Right cardiac atrium (tissue), 5 donors: ENCODE results near the gene BAIAP2L2. TPM values are rescaled to one million over a fixed set of nuclear protein-coding genes. Genes with fewer than 3 reads are reported as not detected.
A peak's percentile ranks its signal among the peaks of the same experiment; 100 is the strongest.
"Not testable (repeated sequence)": the region's sequence is repeated elsewhere in the genome, so short reads cannot be mapped to it uniquely, and the experiment has no call there.

Source experiments
- ATAC-seq, 2 donors: fragments of 200-7000 bp; cut with Tn5 transposase; one replicate each; pipeline versions ENCODE4 v1.8.0 to v1.9.1; 2020; ENCODE audit warnings: moderate library complexity in 2 of 2, mild to moderate bottlenecking in 1 of 2
- DNase-seq, 3 donors: peaks; one replicate each; pipeline ENCODE4 v3.0.0-alpha.2; 2020
- H3K27ac ChIP-seq: one replicate; pipeline ENCODE4 v1.5.1; 2013; ENCODE audit warnings: mild to moderate bottlenecking, low read length, control low read depth, moderate library complexity
- H3K27me3 ChIP-seq: one replicate; pipeline ENCODE4 v1.6.1; 2013; ENCODE audit not compliant: control insufficient read depth, insufficient read depth
- H3K4me1 ChIP-seq: one replicate; pipeline ENCODE4 v1.6.1; 2013; ENCODE audit warnings: low read length; ENCODE audit not compliant: control insufficient read depth, insufficient read depth
- H3K4me3 ChIP-seq: one replicate; pipeline ENCODE4 v1.5.1; 2013; ENCODE audit warnings: low read length, control low read depth
- H3K9me3 ChIP-seq: one replicate; pipeline ENCODE4 v1.6.1; 2013; ENCODE audit warnings: low read length; ENCODE audit not compliant: control insufficient read depth
- WGBS: extraction: QIAGEN DNeasy Blood & Tissue Kit; methylation state at CpG from one replicate; pipeline ENCODE4 v1.1.7; 2013; 5-methylcytosine and 5-hydroxymethylcytosine counted together
- intact Hi-C, 4 donors: fragments of 100-400 bp; cut with DNase I; formaldehyde crosslinking; loops; one replicate each; pipeline versions ENCODE4 v1.11.0 to v1.14.0; 2022 to 2023
- long read RNA-seq, 4 donors: library from polyadenylated mRNA; unstranded; transcript quantifications; one replicate each; pipeline ENCODE4 v2.0.0, GENCODE V29; 2020 to 2021
- polyA plus RNA-seq: library from polyadenylated mRNA; stranded (reverse); fragments of 200-250 nt; gene quantifications from one replicate; pipeline ENCODE4 v1.2.3, GENCODE V29; 2013
- total RNA-seq, 4 donors: library from RNA; stranded (reverse); fragmentation: NEBNext Ultra II Directional; extraction: Animal tissue kit (Norgen Biotek cat#: 25700); gene quantifications; one replicate each; pipeline ENCODE4 v1.2.1, GENCODE V29; 2021
- donor health status: healthy with polysubstance abuse.
- donor health status: DM: no; HTN: yes; CAD: no.
- donor health status: DM: no; HTN: no; CAD: no.
- donor health status: DM: no; HTN: yes; CAD: no; lungs with severe emphysema.
- donor health status: DM: yes; HTN: yes; CAD: no.

The BAIAP2L2 gene, protein sequence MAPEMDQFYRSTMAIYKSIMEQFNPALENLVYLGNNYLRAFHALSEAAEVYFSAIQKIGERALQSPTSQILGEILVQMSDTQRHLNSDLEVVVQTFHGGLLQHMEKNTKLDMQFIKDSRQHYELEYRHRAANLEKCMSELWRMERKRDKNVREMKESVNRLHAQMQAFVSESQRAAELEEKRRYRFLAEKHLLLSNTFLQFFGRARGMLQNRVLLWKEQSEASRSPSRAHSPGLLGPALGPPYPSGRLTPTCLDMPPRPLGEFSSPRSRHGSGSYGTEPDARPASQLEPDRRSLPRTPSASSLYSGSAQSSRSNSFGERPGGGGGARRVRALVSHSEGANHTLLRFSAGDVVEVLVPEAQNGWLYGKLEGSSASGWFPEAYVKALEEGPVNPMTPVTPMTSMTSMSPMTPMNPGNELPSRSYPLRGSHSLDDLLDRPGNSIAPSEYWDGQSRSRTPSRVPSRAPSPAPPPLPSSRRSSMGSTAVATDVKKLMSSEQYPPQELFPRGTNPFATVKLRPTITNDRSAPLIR
- under 1 TPM in 2 of 4 donors, not detected in 2; 0.17 to 0.53 TPM for total RNA-seq
- polyA plus RNA-seq: 0.20 TPM
- long read RNA-seq, donor 1, partial matches to known transcripts: 0 of 5 reads
- long read RNA-seq, donor 1, other reads (novel, unspliced or antisense): 5 of 5 reads
- long read RNA-seq, donor 2, partial matches to known transcripts: 0 of 4 reads
- long read RNA-seq, donor 2, other reads (novel, unspliced or antisense): 4 of 4 reads
- long read RNA-seq, donor 3, partial matches to known transcripts: 0 of 8 reads
- long read RNA-seq, donor 3, other reads (novel, unspliced or antisense): 8 of 8 reads
- long read RNA-seq, donor 4, partial matches to known transcripts: 0 of 3 reads
- long read RNA-seq, donor 4, other reads (novel, unspliced or antisense): 3 of 3 reads

DNA sequence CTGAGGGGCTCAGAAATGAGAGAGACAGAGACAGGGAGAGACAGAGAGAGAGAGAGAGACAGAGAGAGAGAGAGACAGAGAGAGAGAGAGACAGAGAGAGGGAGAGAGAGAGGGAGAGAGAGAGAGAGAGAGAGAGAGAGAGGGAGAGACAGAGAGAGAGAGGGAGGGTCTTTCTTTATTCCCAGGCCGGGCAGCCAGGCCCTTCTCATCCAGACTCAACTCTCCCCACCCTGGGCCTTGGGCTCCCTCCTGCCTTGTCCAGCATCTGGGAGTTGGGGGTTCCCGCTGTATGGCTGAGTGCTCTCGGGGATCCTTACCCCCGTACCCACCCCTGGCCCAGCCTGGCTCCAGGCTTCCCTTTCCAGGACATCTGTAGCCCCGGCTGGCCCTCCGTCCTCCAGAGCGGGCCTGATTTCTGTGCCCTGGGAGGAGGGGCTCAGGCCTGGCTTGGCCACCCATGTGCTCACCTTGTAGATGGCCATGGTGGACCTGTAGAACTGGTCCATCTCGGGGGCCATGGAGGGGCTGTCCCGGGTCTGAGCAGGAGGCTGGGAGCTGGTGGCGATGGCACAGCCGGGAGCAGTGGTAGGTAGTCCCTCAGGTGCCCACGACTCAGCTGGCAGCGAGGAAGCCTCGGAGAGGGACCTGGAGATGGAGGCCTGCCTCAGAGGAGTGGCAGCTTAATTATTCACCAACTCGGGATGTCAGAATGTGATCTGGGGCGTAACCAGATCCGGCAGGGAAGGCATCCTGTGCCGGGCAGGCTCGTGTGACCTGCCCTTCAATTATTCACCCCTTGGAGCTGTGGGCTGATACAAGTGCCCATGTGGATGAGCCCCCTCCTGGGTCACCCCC, at the start of gene BAIAP2L2:
BAIAP2L2 (minus strand) TSS at position 677 of the 855 bp plus-strand sequence; CDS start at position 518, 159 bp downstream.
- no peak for ATAC-seq
- WGBS: 89% methylated on average over 19 of the region's 19 CpGs
- Histone ChIP-seq H3K27ac (no peak within 1 kb of the TSS), H3K4me1 (no peaks in the 10 kb centered on the region), H3K9me3 (no peaks in the 10 kb centered on the region), H3K4me3 (no peak within 1 kb of the TSS), H3K27me3 (no peaks in the 10 kb centered on the region)
- DNase-seq: no peak
- intact Hi-C loops: loop anchor here in 2 of 4 donors (5.0 to 10.0 kb wide), 4 partner anchors 58 to 245 kb away; partner anchors contain the start of gene MAFF (in 1 of the 2)

DNA sequence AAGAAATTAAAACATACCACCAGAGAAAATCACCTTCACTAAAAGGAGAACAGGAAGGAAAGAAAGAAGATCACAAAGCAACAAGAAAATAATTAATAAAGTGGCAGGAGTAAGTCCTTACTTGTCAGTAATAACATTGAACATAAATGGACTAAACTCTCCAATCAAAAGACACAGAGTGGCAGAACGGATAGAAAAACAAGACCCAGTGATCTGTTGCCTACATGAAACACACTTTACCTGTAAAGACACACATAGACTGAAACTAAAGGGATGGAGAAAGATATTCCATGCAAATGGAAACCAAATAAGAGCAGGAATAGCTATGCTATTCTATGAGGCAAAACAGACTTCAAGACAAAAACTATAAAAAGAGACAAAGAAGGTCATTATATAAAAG, 45.2 kb upstream of the BAIAP2L2 start:
- no peak overlapping the region for H3K27ac ChIP-seq
- no peak overlapping the region for H3K4me3 ChIP-seq
- ATAC-seq: no peak
- H3K27me3 ChIP-seq: no peaks in the 10 kb centered on the region
- H3K4me1 ChIP-seq: no peaks in the 10 kb centered on the region
- 91% methylated on average over 1 of the region's 1 CpG for WGBS
- intact Hi-C loops: no loop called here
- no peak for DNase-seq
- no peaks in the 10 kb centered on the region for H3K9me3 ChIP-seq

DNA sequence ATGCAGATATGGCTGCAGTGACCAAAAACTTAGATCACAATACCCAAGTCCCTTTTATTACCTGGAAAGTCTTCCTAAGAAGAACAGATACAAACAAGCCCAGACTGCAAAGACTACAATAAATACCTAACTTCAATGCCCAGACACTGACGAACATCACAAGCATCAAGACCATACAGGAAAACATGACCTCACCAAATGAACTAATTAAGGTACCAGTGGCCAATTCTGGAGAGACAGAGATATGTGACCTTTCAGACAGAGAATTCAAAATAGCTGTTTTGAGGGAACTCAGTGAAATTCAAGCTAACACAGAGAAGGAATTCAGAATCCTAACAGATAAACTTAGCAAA, 44.1 kb upstream of the BAIAP2L2 start:
- H3K4me3 ChIP-seq, H3K9me3 ChIP-seq, DNase-seq, H3K4me1 ChIP-seq, intact Hi-C loops, H3K27me3 ChIP-seq, ATAC-seq, H3K27ac ChIP-seq: not testable (repeated sequence)
- 71% methylated on average over 1 of the region's 1 CpG for WGBS

DNA sequence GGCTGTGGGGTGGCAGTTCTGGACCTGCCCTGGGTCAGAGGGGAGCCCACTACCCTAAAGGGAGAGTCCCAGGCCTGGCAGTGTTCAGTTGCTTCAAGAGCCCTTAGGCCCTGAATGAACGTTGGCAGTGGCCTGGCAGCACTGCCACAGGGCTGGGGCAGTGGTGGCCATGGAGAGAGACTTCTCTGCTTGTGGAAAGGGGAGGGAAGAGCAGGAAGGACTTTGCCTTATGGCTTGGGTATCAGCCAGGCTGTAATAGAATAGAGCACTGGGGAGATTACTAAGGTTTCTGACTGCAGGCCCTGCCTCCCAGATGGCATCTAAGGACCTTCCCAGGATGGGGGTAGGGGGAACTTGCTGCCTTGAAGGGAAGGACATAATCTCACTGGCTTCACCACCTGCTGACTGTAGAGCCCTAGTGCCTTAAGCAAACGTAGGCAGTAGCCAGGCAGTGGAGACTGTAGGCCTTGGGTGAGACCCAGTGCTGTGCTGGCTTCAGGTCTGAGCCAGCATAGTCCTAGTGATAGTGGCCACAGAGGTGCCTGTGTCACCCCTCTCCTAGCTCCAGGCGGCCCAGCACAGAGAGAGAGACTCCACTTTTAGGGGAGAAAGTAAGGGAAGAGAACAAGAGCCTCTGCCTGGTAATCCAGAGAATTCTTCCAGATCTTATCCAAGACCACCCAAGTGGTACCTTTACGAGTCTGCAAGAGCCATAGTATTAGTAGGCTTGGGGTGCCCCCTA, 43.5 kb upstream of the BAIAP2L2 start:
- peak in 1 of 2 donors; percentile 32 for ATAC-seq
- Histone ChIP-seq H3K27ac (no peak overlapping the region), H3K4me1 (no peaks in the 10 kb centered on the region), H3K27me3 (no peaks in the 10 kb centered on the region), H3K4me3 (no peak overlapping the region), H3K9me3 (no peaks in the 10 kb centered on the region)
- intact Hi-C loops: no loop called here
- DNase-seq: no peak
- WGBS: 66% methylated on average over 4 of the region's 4 CpGs

DNA sequence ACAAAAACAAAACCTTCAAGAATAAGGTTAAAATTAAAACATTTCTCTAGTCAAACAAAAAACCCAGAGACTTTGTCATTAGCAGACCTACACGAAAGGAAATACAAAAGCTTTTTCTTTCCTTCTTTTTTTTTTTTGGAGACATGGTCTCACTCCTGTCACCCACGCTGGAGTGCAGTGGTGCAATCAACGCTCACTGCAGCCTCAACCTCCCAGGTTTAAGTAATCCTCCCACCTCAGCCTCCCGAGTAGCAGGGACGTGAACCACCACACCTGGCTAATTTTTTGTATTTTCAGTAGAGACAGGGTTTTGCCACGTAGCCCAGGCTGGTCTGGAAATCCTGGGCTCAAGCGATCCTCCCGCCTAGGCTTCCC, 40.6 kb upstream of the BAIAP2L2 start:
- DNase-seq (no peak), ATAC-seq (no peak)
- intact Hi-C loops: no loop called here
- Histone ChIP-seq H3K27me3 (no peaks in the 10 kb centered on the region), H3K27ac (no peak overlapping the region), H3K4me3 (no peak overlapping the region), H3K9me3 (no peaks in the 10 kb centered on the region), H3K4me1 (no peaks in the 10 kb centered on the region)
- WGBS: 90% methylated on average over 8 of the region's 8 CpGs

DNA sequence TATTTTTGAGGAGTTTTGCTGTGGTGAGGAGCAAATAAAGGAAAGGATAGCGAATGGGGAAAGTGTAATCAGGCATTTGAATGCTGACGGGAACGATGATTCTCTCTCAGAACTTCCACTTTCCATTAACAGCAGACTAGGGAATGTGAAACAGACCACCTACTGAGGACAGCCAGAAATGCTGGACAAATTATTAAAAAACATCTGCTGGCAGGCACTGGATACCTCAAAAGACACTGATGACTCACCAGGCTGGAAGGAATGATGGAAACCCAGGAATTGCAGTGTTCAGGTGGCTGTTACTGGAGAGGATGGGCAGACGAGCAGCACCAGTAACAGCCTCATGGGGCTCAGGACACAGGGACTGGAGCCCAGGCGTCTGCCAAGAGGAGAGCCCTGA, 37.8 kb upstream of the BAIAP2L2 start:
- no peaks in the 10 kb centered on the region for H3K9me3 ChIP-seq
- H3K4me3 ChIP-seq: no peak overlapping the region
- WGBS: 85% methylated on average over 5 of the region's 5 CpGs

DNA sequence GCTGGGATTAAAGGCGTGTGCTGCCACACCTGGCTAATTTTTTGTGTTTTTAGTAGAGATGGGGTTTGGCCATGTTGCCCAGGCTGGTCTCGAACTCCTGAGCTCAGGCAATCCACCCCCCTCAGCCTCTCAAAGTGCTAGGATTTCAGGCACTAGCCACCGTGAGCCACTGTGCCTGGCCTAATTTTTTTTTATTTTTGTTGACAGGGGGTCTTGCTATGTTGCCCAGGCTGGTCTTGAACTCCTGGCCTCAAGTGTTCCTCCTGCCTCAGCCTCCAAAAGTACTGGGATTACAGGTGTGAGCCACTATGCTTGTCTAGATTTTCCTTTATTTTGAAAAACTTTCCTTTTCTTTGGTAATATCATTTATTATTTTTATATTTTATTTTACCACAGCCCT, 35.7 kb upstream of the BAIAP2L2 start:
- H3K27ac ChIP-seq, intact Hi-C loops, ATAC-seq, H3K9me3 ChIP-seq, DNase-seq, H3K27me3 ChIP-seq, H3K4me1 ChIP-seq, H3K4me3 ChIP-seq: not testable (repeated sequence)
- 91% methylated on average over 3 of the region's 3 CpGs for WGBS

More for the DNA sequence above, 37.8 kb upstream of the BAIAP2L2 start:
- intact Hi-C loops: no loop called here
- ATAC-seq (no peak), DNase-seq (peak in 1 of 3 donors; percentile 13)
- Histone ChIP-seq H3K4me1 (no peaks in the 10 kb centered on the region), H3K27me3 (no peaks in the 10 kb centered on the region), H3K27ac (no peak overlapping the region)

DNA sequence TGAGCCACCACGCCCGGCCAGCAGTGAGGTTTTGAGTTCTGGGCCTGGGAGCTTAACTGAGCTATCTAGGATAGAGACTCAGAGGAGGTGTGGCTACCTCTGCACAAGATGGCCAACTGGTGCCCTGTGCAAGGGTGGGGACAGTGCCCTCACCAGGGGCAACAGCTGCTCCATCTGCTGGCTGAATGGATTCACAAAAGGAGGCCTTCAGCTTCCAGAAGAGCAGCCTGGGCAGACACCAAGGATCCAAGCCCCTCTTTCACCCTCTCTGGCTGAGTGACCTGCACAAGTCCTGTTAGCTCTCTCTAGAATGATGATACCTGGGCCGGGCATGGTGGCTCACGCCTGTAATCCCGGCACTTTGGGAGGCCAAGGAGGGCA, 33.5 kb upstream of the BAIAP2L2 start:
- Histone ChIP-seq H3K9me3 (no peaks in the 10 kb centered on the region), H3K27me3 (no peaks in the 10 kb centered on the region), H3K4me3 (no peak overlapping the region), H3K27ac (no peak overlapping the region), H3K4me1 (no peaks in the 10 kb centered on the region)
- ATAC-seq (no peak), DNase-seq (peak in 1 of 3 donors; percentile 17)
- intact Hi-C loops: no loop called here
- WGBS: 96% methylated on average over 5 of the region's 5 CpGs

DNA sequence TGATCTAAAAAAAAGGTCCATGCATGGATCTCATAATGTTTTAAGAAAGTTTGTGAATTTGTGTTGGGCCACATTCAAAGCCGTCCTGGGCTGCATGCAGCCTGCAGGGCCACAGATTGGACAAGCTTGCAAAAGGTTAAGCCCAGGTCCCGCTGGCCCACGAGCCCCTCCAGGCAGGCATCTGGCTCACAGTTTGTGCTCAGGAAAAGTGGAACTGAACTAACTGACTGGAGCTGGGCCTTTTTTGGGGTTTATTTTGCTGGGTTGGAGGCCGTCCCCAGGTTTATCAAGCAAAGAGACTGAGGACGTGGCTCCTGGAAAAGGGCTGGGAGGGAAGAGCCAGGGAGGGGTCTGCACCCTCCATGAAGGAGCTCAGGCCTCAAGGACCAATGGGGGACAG, 32.1 kb upstream of the BAIAP2L2 start:
- Histone ChIP-seq H3K27ac (no peak overlapping the region), H3K27me3 (no peaks in the 10 kb centered on the region), H3K9me3 (no peaks in the 10 kb centered on the region), H3K4me3 (no peak overlapping the region), H3K4me1 (no peaks in the 10 kb centered on the region)
- intact Hi-C loops: no loop called here
- 95% methylated on average over 5 of the region's 5 CpGs for WGBS
- DNase-seq: no peak
- ATAC-seq: no peak
